ENCODE measurements around the gene CADPS. TPM values are rescaled to one million over a fixed set of nuclear protein-coding genes. Genes with fewer than 3 reads are reported as not detected.

CADPS gene
- total and polyA plus RNA-seq, 11 donors = 3.6 to 37.8 (median 12.9) TPM

- H3K4me3 ChIP-seq = no peak overlapping the region
- WGBS, 4 donors = 75 to 87% (median 82%) methylated on average over 1 of the region's 1 CpG
- intact Hi-C loops (cut with DNase I) = no loop called here
- H3K27ac ChIP-seq = no peak overlapping the region
- no peaks in the 10 kb centered on the region for H3K36me3 ChIP-seq
- H3K9me3 ChIP-seq = no peaks in the 10 kb centered on the region
- peaks cover 0 to 9% (median 0%) of the 10 kb centered on the region in 12 donors for H3K4me1 ChIP-seq
- no peak for DNase-seq
- ATAC-seq = no peak
- TF ChIP-seq CTCF (IDR thresholded peaks at IDR 0.05) = no peak
- no peak for TF ChIP-seq POLR2A (IDR thresholded peaks at IDR 0.05)
- no peaks in the 10 kb centered on the region for H3K27me3 ChIP-seq
Measured at GRCh38 chr3:62839748-62840147, 35.5 kb downstream of the CADPS start.

DNA sequence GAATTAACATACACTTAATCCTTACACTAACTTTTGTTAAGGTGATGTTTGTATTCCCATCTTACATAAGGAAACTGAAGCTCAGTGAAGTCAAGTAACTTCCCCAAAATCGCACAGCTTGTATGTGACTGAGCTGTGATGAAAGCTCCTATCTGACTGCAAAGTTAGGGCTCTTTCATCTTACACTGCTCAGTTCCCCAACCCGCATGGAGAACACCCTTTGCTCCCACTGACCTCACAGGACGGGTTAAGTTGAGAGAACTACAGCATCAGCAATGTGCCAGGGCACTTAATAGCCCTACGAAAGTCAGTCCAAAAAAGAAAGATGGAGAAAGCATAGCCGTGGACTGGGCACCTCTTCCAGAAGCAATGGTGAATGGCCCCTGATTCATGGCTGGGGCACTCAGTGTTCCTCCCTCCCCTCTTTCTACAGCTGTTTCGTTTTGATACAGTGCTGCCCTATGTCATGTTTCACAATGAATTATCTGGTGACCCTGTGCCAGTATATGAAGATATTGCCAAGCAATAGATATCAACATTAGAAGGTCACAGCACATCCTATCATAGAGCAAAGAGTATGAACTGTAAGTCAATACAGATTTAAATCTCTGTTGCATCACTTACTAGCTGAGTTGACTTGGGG is 38.0 kb downstream of the CADPS start:
- TF ChIP-seq POLR2A (IDR thresholded peaks at IDR 0.05) = no peak
- no peak for TF ChIP-seq CTCF (IDR thresholded peaks at IDR 0.05)
- DNase-seq (no peak), ATAC-seq (peak in 1 of 4 donors; percentile 66)
- Histone ChIP-seq H3K4me3 (no peak overlapping the region), H3K9me3 (no peaks in the 10 kb centered on the region), H3K27ac (no peak overlapping the region), H3K4me1 (peaks cover 0 to 9% (median 0%) of the 10 kb centered on the region in 12 donors), H3K27me3 (no peaks in the 10 kb centered on the region), H3K36me3 (no peaks in the 10 kb centered on the region)
- intact Hi-C loops (cut with DNase I) = no loop called here
- WGBS, 4 donors = 52 to 67% (median 63%) methylated on average over 6 of the region's 6 CpGs

GRCh38 chr3:62835554-62836236 is 39.5 kb downstream of the CADPS start:
- TF ChIP-seq CTCF (IDR thresholded peaks at IDR 0.05) (no peak), POLR2A (IDR thresholded peaks at IDR 0.05) (no peak)
- peaks cover 0 to 9% (median 0%) of the 10 kb centered on the region in 12 donors for H3K4me1 ChIP-seq
- WGBS, 4 donors = 60 to 69% (median 66%) methylated on average over 3 of the region's 3 CpGs
- H3K27ac ChIP-seq = peak overlapping the region in 1 of 12 donors; percentile 37
- no peaks in the 10 kb centered on the region for H3K9me3 ChIP-seq
- intact Hi-C loops (cut with DNase I) = no loop called here
- no peak for ATAC-seq
- no peak for DNase-seq
- no peaks in the 10 kb centered on the region for H3K36me3 ChIP-seq
- no peak overlapping the region for H3K4me3 ChIP-seq
- no peaks in the 10 kb centered on the region for H3K27me3 ChIP-seq

DNA sequence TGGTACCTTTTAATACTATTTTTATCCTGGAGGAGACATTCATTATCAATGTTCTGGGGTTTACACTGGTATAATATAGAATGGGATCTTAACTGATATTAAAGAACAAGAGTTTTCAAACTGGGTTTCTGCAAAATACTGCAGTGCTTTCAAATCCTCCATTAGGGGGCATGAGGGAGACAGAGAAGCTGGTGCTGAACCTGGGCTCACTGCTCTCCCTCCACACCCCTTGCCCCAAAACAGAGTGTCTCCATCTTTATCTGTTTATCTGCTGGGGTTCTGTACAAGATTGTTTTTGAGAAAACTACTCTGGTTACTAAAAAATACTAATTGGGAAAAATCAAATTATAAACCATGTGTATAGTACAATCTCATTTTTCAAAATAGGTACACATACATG is 41.7 kb downstream of the CADPS start:
- no peak for ATAC-seq
- no peak for DNase-seq
- Histone ChIP-seq H3K4me3 (no peak overlapping the region), H3K36me3 (no peaks in the 10 kb centered on the region), H3K27ac (no peak overlapping the region), H3K4me1 (peaks cover 0 to 9% (median 0%) of the 10 kb centered on the region in 12 donors), H3K27me3 (no peaks in the 10 kb centered on the region), H3K9me3 (no peaks in the 10 kb centered on the region)
- no peak for TF ChIP-seq POLR2A (IDR thresholded peaks at IDR 0.05)
- TF ChIP-seq CTCF (IDR thresholded peaks at IDR 0.05) = peak in 8 of 12 donors; percentile 8 to 39 (median 20)
- intact Hi-C loops (cut with DNase I) = loop anchor here in 1 of 10 donors (5.0 kb wide), 1 partner anchor 359 kb away; no protein-coding TSS in a partner anchor
